Colon (tissue), 2 donors: Measurements from ENCODE around the gene TAGLN2.
"Not testable (repeated sequence)": the region's sequence is repeated elsewhere in the genome, so short reads cannot be mapped to it uniquely, and the experiment has no call there.

ENCODE experiments used
- FAIRE-seq: peaks from 2 replicates; lab custom pipeline; 2012; peaks lifted over from hg19 to GRCh38; lab: Jason Lieb, UNC
- donor health status: control.
- donor health status: control.

Gene TAGLN2

DNA sequence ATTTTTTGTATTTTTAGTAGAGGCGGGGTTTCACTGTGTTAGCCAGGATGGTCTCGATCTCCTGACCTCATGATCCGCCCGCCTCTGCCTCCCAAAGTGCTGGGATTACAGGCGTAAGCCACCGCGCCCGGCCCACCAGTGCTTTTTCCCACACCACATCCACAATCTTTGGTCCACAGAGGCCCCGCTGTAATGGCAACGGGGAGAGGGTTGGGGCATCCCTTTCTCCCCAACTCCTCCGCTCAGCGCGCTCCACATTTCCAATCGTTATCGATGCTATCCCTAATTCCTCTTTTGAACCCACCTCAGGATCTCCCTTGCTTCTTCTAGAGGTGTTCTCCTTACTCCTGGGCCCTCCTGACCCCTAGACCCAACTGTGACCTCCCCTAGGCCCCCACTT lies 25.7 kb downstream of the TAGLN2 start:
- FAIRE-seq = not testable (repeated sequence)

GRCh38 chr1:159898527-159898926 lies 26.8 kb downstream of the TAGLN2 start:
- no peak for FAIRE-seq

DNA sequence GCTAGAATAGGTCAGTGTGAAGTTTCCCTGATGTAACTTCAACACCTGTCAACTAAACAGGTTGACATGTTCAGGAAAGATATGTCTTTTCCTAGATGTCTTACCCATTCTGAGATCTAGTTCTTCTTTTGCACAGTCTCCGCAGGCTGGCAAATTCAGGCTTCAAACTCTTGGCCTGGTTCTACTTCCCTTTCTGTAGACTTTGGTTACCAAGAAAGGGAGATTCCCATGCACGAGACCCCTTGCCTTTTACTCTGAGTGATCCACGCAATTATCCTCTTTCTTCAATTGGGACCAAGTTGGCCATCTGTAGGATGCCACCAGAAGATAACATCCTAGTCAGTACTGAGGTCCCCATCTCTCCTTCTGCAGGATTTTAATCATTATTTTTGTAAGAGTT lies 27.3 kb downstream of the TAGLN2 start:
- no peak for FAIRE-seq

- no peak for FAIRE-seq
These were observed 28.8 kb downstream of the TAGLN2 start for GRCh38 chr1:159896546-159896930.

DNA sequence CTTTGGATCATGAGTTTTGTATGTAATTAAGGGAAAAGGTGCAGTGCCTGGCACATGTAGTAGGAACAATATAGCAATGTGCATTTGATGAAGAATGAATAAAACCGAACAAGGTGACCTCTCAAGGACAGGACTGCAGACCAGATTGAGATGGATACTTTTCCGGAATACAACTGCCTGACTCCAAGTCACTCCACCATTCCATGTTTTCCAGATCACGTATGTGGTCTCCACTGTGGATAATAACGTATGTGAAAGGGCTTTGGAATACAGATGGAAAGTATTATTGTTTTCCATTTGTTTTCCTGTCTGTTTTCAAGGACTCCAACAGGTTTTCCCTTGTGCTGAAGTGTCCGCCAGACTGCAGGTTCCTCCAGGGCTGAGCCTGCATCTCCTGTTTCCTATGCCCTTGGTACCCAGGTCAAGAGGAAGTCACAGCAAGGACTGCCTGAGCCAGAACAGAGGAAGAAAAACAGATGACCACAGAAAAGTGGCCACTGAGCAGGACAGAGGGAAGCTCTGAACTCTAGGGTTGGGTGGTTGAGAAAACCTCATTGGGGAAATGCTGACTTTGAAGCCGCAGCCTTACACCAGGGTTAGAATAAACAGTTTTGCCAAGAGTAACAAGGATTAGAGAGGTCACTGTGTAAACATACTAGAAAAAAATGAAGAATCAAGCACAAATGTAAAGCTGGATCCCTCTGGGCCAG lies 29.3 kb downstream of the TAGLN2 start:
- no peak for FAIRE-seq

DNA sequence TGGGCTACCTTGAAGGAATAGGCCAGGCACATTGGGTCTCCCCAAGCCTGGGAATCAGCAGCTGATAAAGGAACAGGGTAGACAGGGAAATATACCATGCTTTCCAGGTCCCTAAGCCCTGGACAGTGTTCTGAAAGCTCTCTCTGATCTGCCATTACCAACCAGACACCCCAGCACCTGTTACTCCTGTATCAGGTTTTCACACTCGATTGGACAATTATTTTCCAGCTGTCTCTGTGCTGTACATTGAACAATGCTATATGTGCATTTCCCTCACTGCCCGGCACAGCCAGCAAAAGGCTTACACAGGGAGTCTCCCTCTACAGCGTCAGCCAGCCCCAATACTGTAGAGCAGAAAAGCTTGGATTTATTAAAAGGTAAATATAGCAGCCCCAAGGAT lies 30.0 kb downstream of the TAGLN2 start:
- FAIRE-seq = no peak

GRCh38 chr1:159892944-159893343 lies 32.4 kb downstream of the TAGLN2 start:
- FAIRE-seq = no peak

DNA sequence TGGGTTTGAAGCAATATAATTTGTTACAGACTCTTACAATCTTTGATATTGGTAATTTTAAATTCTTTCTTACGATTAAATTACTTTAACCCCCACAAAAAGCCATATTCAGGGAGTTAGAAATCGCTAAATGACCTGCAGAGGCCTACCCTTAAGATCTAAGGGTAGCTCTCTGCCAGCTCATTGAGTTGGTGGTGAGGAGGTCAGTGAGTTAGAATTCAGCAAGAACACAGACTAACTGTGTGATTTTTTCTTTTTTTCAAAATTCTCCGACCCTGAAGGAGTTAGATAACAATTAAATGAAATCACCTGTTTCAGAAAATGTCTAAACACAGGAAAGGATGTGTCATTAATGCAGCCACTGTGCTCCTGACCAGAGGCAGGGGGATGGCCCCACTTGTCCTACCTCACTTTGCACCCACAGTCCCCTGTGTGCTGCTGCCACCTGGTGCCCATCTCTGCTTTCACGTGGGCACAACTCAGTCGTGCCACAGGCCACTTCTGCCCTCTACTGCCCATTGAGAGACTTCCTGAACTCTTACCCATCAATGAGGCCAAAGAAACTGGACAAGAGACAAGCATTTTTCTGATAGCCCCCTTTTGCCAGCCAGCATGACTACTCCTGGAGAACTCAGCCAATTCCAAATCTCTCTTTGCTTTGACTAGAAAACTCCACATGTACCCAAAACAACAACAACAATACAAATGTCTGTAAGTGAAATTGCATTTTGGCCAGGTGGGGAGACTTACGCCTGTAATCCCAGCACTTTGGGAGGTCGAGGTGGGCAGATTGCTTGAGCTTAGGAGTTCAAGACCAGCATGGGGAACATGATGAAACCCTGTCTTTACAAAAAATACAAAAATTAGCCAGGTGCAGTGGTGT lies 33.8 kb downstream of the TAGLN2 start:
- FAIRE-seq = no peak

- no peak for FAIRE-seq
These were observed 34.9 kb downstream of the TAGLN2 start for GRCh38 chr1:159890390-159890789.

- FAIRE-seq = no peak
These were observed 35.5 kb downstream of the TAGLN2 start for GRCh38 chr1:159889821-159890252.

- no peak for FAIRE-seq
These were observed 36.1 kb downstream of the TAGLN2 start for GRCh38 chr1:159889202-159889601.

DNA sequence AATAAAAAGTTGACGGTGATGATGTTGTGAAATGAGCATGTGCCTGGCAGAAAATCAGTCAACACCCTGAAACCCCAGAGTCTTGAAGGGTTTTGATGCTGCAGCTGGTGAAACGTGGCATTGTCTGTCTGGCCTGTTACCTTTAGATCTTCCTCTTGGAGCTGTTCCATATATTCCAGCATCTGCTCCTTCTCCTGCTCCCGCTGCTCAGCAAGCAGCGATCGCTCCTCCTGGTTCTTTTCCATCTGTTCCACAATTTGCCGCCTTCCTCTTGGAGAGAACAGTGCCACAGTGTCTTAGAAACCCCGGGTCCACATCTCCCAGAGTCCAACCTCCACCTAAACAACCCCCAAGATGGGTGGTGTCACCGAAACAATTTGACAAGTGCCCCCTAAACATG lies 41.0 kb downstream of the TAGLN2 start:
- FAIRE-seq = no peak

GRCh38 chr1:159883134-159883533 lies 42.2 kb downstream of the TAGLN2 start:
- no peak for FAIRE-seq

- FAIRE-seq = no peak
These were observed 42.8 kb downstream of the TAGLN2 start for GRCh38 chr1:159882527-159882862.

DNA sequence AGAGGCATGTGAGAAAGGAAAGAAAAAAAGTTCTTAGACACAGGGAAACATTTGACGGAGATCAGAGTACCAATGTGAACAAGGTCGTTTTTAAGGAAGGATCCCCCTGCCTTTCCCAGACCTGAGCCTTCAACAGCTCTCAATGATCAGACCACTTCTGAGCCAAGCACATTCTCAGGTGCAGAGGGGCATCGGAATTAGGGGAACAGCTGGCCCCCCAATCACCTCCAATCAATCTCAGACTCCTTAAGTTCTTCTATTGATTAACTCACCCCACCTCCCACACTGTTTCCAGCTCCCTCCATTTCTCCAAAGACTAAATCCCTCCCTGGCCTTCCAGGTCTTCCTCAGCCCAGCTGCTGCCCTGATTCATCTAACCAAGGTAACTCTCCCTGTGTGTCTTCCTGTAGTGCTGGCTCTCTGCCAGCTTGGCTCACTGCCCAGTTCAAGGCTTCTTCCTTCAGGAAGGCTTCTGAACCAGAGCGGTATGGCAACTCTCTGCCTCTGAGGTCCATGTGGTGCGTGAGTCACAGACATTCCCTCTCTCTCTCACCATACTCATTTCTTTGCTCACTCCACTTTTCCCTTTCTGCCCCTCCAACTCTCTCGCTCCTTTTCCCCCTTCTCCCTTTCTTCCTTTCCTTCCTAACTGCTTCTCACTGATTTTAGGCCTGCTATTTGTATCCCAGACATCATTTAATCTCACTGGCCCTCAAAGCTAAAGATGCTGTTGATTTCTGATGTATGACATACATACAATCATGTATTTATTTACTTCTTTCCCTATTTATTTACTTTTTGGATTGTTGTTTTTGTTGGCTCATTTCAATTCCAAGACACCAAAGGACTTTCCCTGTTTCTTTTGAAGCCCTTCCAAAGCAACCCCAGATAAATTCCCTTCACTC lies 43.4 kb downstream of the TAGLN2 start:
- no peak for FAIRE-seq

DNA sequence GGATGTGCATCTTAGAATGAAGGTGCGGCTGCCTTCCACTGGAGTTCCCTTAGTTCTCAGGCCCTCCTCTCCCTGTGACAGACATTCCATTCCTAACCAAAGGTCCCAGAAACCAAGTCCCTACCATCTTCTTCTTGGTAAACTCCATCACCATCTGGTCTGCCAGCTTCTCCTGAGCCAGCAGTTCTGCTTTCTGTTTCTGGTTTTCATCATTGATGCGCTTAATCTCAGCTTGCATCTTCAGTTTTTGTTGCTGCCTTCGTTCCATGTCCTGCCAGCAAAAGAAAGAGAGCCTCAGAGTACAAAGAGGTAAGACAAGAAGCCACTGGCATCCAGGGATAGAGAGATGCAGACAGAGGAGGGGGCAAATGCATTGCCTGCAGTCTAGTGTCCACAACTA lies 44.9 kb downstream of the TAGLN2 start:
- no peak for FAIRE-seq

GRCh38 chr1:159879977-159880376 lies 45.3 kb downstream of the TAGLN2 start:
- FAIRE-seq = no peak

GRCh38 chr1:159879136-159879535 lies 46.2 kb downstream of the TAGLN2 start:
- no peak for FAIRE-seq

DNA sequence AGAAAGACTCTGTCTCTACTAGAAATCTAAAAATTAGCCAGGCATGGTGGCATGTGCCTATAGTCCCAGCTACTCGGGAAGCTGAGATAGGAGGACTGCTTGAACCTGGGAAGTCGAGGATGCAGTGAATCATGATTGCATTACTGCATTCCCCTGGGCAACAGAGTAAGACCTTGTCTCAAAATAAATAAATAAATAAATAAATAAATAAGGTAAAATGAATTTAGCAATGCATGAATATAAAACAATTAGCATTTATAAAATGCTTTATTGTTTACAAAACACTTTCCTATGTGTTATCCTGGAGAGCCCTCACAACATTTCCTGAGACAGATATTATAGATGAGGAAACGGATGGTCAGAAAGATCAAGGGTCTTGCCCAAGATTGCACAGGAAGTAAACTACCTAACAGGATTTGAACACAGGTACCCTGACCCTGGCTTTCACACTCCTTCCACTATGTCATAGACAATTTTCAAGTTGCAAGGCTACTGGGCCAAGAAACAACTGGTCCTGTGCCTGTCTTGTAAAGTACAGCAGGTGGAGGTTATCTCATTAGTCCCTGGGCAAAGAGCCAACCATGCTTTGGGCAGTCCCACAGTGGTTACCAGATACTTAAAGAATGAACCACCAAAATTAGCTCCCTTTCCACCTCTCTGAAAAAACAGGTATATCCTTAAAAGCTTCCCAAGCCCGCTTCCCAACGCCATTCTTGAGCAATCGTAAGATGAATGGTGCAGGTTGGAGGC lies 47.4 kb downstream of the TAGLN2 start:
- no peak for FAIRE-seq

GRCh38 chr1:159873530-159874143 lies 51.7 kb downstream of the TAGLN2 start:
- FAIRE-seq = no peak

DNA sequence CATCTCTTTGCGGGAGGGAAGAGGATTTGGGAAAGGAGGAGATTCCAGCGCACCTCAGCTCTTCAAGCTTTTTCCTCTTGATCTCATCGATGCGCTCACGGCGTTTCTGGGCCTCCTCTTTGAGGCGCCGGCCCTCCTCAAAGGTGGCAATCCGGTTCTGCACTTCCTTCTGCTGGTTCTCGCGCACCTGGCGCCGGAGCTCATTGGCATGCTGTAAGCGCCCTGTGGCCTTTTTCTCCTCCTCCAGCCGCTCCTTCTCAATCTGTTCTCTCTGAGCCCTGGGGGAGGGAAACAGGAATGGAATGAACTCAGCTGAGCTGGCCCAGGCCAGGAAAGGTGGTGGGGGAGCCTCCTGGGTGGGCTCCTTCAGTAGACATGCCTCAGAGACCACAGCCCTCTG lies 52.4 kb downstream of the TAGLN2 start:
- FAIRE-seq = no peak
